Measurements from ENCODE around the gene PTGES.

PTGES gene

DNA sequence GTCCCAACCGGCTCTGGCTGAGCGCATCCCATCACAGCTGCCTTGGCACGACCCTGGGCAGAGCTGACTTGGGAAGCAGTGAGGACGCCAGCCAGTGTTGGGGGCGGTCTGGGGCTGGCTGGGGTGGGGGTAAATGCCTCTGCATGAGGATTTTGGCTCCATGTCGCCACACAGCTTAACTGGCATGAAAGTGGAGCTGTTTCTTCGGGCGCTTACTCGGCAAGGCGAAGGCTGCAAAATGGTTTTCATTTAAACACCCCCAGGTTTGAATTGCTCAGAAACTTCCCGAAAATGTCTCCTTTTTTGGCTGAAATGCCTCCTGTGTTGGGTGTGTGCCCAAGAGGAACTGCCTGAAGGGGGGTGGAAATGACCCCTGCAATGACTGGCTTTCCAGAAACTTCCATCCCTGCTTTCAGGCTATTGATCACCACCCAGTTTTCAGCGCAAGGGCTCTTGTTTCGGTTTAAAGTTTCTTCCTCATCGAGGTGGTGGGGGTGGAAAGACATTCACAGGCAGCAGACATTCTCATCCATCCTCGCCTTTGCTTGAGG is 38.3 kb downstream of the PTGES start:
- DNase-seq = no peak

DNA sequence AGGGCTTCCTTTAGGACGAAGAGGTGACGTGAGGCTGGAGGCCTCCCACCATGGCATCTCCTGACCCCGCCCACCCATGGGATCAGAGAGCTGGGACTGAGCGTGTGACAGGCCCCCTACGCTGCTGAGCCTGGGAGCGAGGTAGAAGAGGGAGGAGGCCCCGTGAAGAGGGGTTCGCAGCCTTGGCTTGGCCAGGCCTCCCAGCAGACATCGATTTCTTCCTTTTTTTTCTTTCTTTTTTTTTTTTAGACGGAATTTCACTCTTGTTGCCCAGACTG is 39.5 kb downstream of the PTGES start:
- no peak for DNase-seq

DNA sequence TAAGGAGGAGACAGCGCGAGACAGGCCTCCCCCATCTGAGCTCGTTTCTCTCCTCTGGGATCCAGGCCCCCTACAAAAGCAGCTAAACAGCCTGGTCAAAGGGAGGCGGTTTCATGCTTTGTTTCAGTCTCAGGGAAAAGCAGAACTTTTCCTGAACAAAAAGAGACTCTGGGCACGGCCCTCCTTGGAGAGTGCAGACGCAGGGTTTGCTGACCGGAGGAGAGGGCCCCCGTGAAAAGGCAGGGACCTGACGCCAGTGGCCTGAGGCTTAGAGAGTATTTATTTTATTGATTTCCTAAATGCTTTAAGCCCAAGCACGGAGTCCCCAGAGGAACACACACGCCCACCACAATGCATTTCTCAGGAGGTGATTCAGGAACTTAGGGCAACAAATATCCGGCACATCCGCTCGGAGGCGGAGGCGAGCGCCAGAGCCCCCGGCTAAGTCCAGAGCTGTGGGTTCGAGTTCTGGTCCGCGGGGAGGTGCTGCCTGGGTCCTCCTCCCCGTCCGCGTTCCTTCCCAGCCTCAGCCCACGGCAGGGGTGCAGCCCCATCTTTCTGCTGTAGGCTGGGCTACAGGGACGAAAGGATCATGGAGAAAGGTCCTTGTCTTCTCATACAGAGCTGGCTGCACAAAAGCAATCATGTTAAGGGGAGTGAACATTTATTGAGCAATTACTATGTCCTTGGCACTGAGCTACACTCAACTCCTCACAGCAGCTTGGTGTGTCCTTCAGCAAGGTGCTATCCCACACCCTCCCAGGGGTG is 40.0 kb downstream of the PTGES start:
- DNase-seq = no peak

DNA sequence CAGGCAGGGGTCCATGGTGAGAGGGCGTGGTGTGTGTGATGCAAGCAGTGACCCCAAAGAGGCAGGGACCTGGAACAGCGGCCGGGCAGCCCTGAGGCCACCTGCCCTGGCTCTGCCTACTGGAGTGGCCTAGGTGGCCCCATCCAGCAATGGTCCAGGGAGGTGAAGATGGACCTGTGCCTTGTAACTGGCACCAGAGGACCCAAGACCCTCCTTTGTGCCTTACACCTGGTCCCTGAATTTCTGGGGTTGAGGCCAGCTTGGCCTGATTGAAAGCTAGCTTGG is 42.7 kb downstream of the PTGES start:
- no peak for DNase-seq

DNA sequence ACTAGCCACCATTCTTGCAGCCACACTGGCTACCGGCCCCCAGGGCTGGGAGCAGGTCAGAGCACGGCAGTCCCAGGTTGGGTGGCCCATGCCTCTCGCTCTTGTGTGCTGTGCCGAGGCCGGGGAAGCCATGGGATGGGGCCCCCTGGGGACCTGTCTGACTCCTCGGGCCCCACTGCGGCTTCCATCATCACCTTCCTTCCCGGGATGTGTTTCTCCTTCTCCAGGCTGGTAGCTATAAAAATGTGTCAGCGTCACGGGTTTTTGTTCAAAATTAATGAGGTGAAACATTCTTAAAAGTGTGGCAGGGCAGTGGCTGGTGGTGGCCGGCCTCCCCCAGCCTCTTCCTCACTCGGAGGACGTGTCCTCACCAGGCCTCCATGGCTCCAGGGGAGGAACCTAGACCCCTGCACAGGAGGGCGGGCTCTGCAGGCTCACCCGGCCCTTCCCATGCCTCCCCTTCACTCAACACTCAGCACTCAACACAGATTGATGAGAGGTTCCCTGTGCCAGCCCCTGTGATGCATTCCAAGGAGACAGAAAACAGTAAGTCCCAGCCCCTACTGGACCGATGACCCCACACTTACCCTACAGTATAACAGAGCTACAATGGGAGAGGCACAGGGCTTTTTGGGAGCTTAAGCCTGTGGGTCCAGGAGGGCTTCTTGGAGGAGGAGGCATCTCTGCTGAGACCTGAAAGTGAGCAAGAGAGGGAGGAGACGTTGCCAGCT is 43.2 kb downstream of the PTGES start:
- DNase-seq = no peak

DNA sequence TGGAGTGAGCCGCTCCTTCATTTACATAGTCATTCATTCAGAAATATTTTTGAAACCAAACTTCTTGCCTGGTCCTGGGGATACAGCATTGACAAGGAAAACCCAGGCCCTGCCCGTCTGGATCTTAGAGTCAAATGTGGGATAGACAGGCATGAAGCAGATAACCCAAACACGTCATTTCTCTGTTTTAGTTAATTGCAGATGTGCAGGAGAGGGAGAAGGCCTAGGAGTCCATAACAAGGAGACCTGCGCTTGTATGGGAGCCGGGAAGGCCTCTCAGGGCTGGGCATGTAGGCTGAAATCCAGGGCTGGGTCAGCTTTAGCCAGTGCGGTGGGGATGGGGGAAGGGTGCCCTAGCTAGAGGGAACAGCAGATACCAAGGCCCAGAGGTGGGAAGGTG is 44.0 kb downstream of the PTGES start:
- no peak for DNase-seq

DNA sequence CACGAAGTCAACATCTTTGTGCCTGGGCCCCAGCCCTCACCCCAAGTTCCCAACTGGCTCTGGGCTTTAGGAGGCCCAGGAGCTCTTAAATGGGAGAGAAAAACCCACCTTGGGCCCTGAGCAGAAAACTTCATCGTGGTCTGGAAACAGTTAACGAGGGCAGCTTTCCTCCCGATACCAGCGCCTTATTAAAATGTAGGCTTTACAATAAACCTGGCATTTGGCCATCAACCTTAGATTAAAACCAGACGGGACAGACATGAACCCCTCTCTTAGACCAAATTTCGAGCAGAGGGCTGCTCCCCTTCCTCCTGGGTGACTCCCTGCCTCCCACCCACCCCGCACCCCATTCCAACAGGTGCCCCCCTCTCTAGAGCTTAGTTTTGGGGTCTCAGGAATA is 48.0 kb downstream of the PTGES start:
- DNase-seq = no peak

DNA sequence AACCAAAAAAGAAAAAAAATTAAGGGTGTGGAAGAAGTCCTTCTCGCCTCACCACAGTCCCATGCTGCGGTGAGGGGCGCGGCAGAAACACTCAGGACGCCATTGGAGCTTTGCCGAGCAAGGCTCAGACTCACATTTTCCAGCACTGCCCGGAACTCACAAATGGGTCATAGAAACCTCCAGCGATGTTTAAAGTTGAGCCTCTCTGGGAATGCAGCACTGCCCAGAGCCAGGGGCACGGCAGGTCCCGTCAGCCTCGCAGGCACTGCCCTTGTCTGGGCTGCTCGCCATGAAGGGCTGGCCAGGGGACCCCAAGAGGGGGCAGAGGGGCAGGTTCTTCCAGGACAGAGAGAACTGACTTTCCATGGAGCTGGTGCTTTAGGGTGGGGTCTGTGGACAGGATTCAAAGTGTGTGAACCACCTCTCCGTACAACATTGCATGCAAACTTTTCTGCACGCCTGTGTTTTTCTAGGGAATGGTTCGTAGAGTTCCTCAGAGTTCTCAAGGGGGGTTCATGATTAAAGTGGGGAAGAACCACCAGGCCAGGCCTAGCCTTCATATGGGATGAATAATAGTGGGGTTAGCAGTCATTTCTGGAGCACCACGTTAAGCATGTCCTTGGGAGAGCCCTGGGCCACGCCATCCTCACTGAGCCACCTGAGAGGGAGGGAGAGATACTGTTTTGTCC is 49.0 kb downstream of the PTGES start:
- no peak for DNase-seq

DNA sequence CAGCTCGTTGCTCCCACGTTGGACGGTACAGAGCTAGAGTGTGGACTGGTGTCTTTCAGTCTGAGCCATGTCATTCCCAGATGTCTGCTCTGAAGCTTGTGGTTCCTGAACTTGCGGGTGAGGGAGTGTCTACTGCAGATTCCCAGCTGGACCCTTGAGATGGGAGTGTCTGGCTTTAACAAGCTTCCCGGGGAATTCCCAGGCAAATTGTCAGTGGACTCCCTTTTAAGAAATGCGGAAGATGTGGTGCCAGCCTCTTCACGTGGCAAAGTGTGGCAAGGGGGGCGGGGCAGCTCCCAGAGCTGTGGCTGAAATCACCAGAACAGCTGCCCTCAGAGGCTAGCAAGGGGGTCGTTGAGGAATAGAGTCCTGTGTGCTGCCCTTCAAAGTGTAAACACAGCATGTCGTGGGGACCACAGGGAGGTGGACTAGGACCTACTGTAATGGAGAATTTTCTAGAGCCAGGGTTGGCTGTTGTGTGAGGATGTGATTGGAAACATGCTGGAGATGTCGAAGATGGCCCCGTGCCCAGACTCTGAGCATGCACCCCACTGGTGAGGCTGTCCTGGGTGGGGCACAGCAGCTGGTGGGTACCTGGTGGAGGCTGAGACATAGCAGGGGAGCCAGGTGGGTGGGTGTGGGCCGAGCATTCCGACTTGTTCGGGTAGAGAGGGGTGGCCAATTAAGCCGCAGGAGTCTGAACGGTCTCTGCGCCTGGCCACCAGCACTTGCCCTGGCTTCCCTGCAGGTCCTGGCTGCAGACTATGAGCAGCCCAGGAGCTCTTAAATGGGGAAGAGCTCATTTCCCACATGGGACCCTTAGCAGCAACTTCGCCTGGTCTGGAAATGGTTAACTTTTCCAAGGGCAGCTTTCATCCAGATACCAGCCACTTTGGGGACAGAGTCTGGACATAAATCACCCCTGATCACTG is 50.0 kb downstream of the PTGES start:
- DNase-seq = no peak

DNA sequence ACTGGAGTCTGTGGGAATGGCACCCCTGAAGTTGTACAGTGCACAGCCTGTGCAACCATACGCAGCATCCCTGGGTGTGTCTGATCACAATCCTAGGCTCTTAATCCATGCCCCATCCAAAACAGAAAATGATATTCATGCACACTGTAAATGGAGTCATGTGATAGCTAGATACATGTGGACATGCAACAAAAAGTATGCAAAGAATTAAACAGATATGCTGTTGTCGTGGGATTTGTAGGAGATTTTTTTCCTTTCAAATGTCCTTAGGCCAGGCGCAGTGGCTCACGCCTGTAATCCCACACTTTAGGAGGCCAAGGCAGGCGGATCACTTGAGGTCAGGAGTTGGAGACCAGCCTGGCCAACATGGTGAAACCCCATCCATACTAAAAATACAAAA is 51.3 kb downstream of the PTGES start:
- no peak for DNase-seq

DNA sequence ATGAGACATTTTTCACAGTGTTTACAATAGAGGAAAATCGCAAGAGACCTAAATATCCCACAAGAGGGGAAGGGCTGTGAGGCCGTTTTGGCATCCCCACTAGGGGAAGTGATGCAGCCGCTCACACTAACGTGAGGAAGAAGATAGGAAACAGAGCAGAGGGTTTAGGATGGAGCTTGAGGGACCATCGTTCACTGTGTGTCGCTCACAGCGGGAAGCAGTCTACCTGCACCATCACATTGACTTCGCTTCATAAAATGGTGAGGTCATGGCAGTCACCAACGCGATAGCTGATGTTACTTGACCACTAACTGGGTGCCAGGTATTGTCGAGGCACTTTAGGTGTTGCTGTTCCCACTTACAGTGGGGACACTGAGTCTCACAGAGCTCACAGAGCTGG is 51.8 kb downstream of the PTGES start:
- DNase-seq = no peak

DNA sequence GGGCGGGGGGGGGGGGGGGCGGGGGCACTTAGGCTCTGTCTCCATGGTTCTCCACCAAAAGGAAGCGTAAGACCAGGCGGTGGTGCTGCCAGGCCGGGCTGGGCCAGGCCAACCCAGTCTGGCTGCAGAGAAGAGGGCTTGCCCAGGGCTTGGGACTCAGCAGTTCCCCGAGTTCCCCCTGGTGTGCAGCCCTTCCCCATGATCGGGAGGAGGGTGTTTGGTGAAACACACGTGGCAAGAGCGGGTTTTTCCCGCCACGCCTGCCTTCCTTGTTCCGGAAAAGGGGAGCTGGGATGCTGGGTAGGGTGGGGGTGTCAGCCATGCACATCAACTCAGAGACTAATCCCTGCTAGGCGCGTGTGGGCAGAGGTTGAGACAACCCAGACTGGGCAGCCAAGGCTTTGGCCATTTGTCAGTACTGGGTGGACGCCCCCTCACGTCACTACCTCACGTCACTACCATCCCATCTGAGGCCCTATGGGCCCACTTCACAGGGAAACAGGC is 54.5 kb downstream of the PTGES start:
- no peak for DNase-seq

DNA sequence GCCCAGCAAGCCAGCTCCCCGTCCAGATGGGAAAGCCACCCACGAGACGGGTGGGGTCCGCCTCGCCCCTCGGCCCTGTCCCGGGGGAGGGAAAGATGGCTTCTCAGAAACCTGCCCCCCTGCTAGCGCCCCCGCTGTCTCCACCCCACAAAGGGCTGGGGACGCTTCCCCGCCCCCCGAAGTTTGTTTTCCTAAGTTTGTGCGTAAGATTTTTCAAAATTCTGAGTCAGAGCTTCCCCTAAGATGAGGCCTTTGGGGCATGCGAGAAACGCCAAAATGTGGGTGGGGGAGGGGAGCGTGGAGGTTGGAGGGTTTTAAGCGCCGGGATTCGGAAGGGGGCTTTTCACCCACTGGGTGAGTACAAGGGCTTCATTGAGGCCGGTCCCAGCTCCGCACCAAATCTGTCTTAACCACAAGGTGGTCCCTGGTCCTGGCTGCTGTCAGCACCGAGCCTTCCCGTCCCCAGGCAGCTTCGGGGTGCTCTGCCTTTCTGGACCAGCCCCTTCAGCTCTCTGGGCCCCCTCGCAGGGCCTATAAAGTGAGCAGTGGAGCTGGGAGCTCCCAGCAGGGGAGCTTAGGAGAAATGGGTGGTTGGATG is 55.1 kb downstream of the PTGES start:
- no peak for DNase-seq

DNA sequence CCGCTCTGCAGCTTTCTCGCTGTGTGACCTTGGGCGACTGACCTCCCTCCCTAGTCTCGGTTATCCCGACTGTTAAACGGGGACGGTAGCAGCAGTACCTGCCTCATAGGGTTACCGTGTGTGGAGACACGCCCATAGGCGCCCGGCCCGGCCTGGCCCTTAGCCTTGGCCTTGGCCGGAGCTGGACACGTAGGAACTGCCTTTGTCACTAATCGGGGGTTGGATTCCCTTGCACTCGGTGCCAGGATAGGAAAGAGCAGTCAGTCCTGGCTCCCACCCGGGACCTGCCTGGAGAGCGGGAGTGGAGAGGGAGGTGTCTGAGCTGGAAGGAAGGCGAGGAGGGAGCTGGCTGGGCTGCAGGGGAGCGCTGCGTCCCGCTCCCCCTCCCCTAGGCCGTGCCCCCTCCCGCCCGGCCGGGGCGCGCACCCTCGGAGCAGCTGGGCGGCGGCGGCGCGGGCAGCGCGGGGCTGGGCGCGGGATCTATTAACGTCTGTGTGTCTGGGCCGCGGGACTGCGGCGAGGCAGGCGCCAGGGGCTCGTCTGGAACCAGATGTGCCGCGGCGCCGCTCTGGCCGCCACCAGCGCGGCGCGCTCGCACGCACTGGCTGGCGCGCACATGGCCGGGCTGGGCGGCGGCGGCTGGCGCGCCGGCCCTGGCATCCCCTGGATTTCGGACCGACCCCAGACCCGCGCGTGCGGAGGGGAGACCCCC is 55.7 kb downstream of the PTGES start:
- no peak for DNase-seq

DNA sequence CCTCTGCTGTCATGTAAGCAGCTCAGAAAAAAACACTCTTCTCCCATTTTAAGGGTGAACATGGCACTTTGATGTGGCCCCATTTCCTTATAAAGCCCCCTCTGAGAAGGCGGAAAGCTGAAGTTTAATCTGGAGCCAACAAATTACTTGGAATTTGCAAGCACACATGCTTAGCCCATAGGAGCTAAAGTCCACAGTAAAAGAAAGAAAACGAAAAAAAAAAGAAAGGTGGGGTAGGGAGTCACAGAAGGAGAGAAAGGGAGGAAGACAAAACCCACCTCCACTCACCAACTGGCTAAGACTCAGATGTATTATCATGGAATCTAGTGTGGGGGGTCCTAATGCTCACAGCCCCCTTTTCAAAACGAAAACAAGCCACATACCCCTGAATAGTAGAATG is 57.0 kb downstream of the PTGES start:
- no peak for DNase-seq

DNA sequence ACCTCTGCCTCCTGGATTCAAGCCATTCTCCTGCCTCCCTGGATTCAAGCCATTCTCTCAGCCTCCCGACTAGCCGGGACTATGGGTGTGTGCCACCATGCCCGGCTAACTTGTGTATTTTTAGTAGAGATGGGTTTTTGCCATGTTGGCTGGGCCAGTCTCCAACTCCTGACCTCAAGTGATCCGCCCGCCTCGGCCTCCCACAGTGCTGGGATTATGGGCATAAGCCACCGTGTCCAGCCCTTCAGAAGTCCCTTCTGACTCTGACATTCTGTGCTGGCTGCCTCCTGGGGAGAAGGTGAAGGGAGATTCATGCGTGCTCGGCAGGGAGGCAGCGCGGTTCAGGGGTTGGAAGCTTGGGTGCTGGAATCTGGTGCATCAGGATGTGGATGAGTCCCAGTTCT is 58.6 kb downstream of the PTGES start:
- no peak for DNase-seq

DNA sequence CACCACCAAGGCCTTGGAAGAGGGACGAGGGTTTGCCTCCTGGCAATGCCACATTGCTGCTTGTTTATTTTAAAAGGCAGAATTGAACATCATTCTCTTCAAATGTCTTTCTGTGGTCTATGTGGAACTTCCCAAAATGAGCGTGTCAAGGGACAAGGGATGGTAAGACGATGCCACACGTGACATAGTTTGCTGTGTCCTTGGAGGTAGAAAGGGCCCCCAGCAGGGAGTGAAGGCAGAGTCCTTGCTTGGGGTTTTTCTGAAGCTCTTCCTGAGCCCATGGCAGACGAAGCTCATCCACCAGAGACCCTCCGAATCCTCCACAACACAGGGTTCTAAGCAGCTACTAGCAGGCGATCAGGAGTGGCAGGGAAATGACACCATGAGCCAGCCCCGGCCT is 59.1 kb downstream of the PTGES start:
- no peak for DNase-seq

DNA sequence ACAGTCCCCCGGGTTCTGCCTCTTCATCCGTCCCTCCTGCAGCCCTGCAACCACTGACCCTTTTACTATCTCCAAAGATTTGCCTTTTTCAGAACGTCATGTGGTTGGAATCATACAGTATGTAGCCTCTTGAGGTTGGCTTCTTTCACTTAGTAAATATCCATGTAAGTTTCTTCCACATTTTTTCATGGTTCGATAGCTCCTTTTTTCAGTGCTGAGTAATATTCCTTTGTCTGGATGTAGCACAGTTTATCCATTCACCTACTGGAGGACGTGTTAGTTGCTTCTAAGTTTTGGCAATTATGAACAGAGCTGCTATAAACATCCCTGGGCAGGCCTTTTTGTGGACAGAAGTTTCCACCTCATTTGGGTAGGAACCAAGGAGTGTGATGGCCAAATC is 60.3 kb downstream of the PTGES start:
- no peak for DNase-seq

Measured in NCI-H2029 (cell line).